ENCODE results near the gene ELOA. TPM values are rescaled to one million over a fixed set of nuclear protein-coding genes. Genes with fewer than 3 reads are reported as not detected.

ELOA gene
- total and polyA plus RNA-seq, 9 of the 15 experiments (the other 6 are each of a cell fraction or from before 2014, with no cell fraction given), result 31.9 to 98.6 (median 61.3) TPM

- no peak for TF ChIP-seq FOXA3 (CRISPR knock-in tag; conservative IDR thresholded peaks at IDR 0.05 in 1 of 2, IDR thresholded peaks at IDR 0.05 in 1 of 2)
- peak; percentile 82 for TF ChIP-seq ZBTB12 (CRISPR knock-in tag; IDR thresholded peaks at IDR 0.05)
- no peak for TF ChIP-seq SMARCB1 (IDR thresholded peaks at IDR 0.05; ENCODE audit: insufficient read length, low read depth)
- peak; percentile 71 for TF ChIP-seq PHF20 (IDR thresholded peaks at IDR 0.05; ENCODE audit: partially characterized antibody)
- no peak for TF ChIP-seq ZNF384 (IDR thresholded peaks at IDR 0.05; ENCODE audit: low read depth, low read length)
- TF ChIP-seq BRF2 (IDR thresholded peaks at IDR 0.05; ENCODE audit: borderline replicate concordance, insufficient read depth, insufficient read length), result no peak
- no peak; the same call in 1 of the 2 replicates for TF ChIP-seq ILF3 (IDR thresholded peaks at IDR 0.05; ENCODE audit: borderline replicate concordance)
- TF ChIP-seq NCOA4 (IDR thresholded peaks at IDR 0.05; ENCODE audit: partially characterized antibody), result no peak
- no peak for TF ChIP-seq ID3 (CRISPR knock-in tag; IDR thresholded peaks at IDR 0.05)
- TF ChIP-seq ID3 (tag; IDR thresholded peaks at IDR 0.05), result no peak
- peak; percentile 93 for TF ChIP-seq CCNT2 (IDR thresholded peaks at IDR 0.05; ENCODE audit: borderline replicate concordance, extremely low read depth, insufficient read length, low read depth, low read length)
- TF ChIP-seq ZBTB7A (IDR thresholded peaks at IDR 0.05; ENCODE audit: borderline replicate concordance, control insufficient read depth, low read depth, low read length), result peak; percentile 90
- TF ChIP-seq IRF2 (CRISPR knock-in tag; IDR thresholded peaks at IDR 0.05), result no peak
- no peak; the same call in 1 of the 2 replicates for TF ChIP-seq E2F3 (CRISPR knock-in tag; IDR thresholded peaks at IDR 0.05)
- TF ChIP-seq CXXC5 (CRISPR knock-in tag; IDR thresholded peaks at IDR 0.05), result peak; percentile 95
- TF ChIP-seq MTA3 (IDR thresholded peaks at IDR 0.05; ENCODE audit: borderline replicate concordance), result peak; percentile 99
- no peak for TF ChIP-seq TSHZ1 (CRISPR knock-in tag; IDR thresholded peaks at IDR 0.05)
- TF ChIP-seq TAF7 (tag; IDR thresholded peaks at IDR 0.05), result no peak
- TF ChIP-seq ZNF12 (CRISPR knock-in tag; IDR thresholded peaks at IDR 0.05), result no peak
Observed at GRCh38 chr1:23800400-23801337, 57.4 kb downstream of the ELOA start, which contains the start of gene GALE (continued).

All from K562 (cell line).